Heart left ventricle (tissue), 16 donors: Measurements from ENCODE around the gene FAM120B. TPM values are rescaled to one million over a fixed set of nuclear protein-coding genes. Genes with fewer than 3 reads are reported as not detected.
"Not testable (repeated sequence)": the region's sequence is repeated elsewhere in the genome, so short reads cannot be mapped to it uniquely, and the experiment has no call there.

ENCODE experiments used
- ATAC-seq, 4 donors: fragments of 200-7000 bp; cut with Tn5 transposase; one replicate each; pipeline ENCODE4 v1.9.1; 2020 to 2022; ENCODE audit warnings: moderate library complexity in 4 of 4, mild to moderate bottlenecking in 3 of 4, moderate number of reproducible peaks in 1 of 4
- DNase-seq, 5 donors: peaks; one replicate each; pipeline ENCODE4 v3.0.0-alpha.2; 2020
- H3K27ac ChIP-seq, 12 donors: fragments of 200-600 bp; sonication (generic) in 4 of 12; one replicate each; pipeline versions ENCODE4 v1.5.0 to v1.8.0; 2016 to 2022; ENCODE audit warnings: mild to moderate bottlenecking in 2 of 12
- H3K27me3 ChIP-seq, 9 donors: fragments of 200-600 bp; sonication (generic) in 2 of 9; one replicate each; pipeline versions ENCODE4 v1.5.1 to v1.8.0; 2016 to 2022; ENCODE audit warnings: mild to moderate bottlenecking in 3 of 9
- H3K36me3 ChIP-seq, 9 donors: fragments of 200-600 bp; sonication (generic) in 2 of 9; one replicate each; pipeline versions ENCODE4 v1.5.0 to v1.8.0; 2018 to 2022; ENCODE audit warnings: mild to moderate bottlenecking in 2 of 9
- H3K4me1 ChIP-seq, 12 donors: fragments of 200-600 bp; sonication (generic) in 4 of 12; one replicate each; pipeline versions ENCODE4 v1.5.0 to v1.8.0; 2016 to 2022; ENCODE audit warnings: mild to moderate bottlenecking in 3 of 12
- H3K4me3 ChIP-seq, 12 donors: fragments of 200-600 bp; sonication (generic) in 4 of 12; one replicate each; pipeline versions ENCODE4 v1.5.0 to v1.8.0; 2017 to 2022; ENCODE audit warnings: mild to moderate bottlenecking in 9 of 12, moderate library complexity in 4 of 12
- H3K9me3 ChIP-seq, 12 donors: fragments of 200-600 bp; sonication (generic) in 4 of 12; one replicate each; pipeline versions ENCODE4 v1.5.0 to v1.8.0; 2016 to 2022; ENCODE audit warnings: mild to moderate bottlenecking in 1 of 12
- POLR2A ChIP-seq, 2 donors: fragments of 450-650 bp; IDR thresholded peaks; one replicate each; pipeline ENCODE4 v1.6.1; 2017; ENCODE audit warnings: antibody characterized with exemption in 2 of 2, mild to moderate bottlenecking in 2 of 2, moderate library complexity in 2 of 2
- WGBS, 4 donors: extraction: QIAGEN DNeasy Blood & Tissue Kit in 2 of 4; methylation state at CpG; one replicate each; pipeline versions ENCODE4 v1.1.5 to v1.1.7; 2013 to 2018; 5-methylcytosine and 5-hydroxymethylcytosine counted together
- intact Hi-C, 10 donors: fragments of 100-400 bp; cut with DNase I; formaldehyde crosslinking; loops; one replicate each; pipeline versions ENCODE4 v1.11.1 to v1.14.2; 2022
- polyA plus RNA-seq, 2 donors: library from polyadenylated mRNA; stranded (reverse); fragments of 200-250 nt; gene quantifications; one replicate each; pipeline ENCODE4 v1.2.3, GENCODE V29; 2013
- total RNA-seq, 9 donors: library from RNA; depleted of rRNA in 2 of 9; stranded (reverse); fragments of >200 nt in 2 of 9; fragmentation: NEBNext Ultra II Directional in 3 of 9; extraction: Animal tissue kit (Norgen Biotek cat#: 25700) in 3 of 9; gene quantifications; one replicate each; pipeline versions ENCODE4 v1.1.0 to v1.2.4, GENCODE V29; 2016 to 2023
- TF ChIP-seq, protein P1 (sequence below), 12 donors: fragments of 200-600 bp; sonication (generic) in 4 of 12; IDR thresholded peaks; one replicate each; pipeline versions ENCODE4 v1.5.0 to v1.8.0; 2018 to 2022; ENCODE audit warnings: antibody characterized with exemption in 12 of 12, mild to moderate bottlenecking in 5 of 12
- donor health status: ischemic (EF 13 %, LVEDD 7.1; RV severe dilation, severe dysfunction).
- donor health status: healthy with polysubstance abuse.
- donor health status: DM: no; HTN: yes; CAD: no.
- donor health status: DM: no; HTN: no; CAD: no.
- donor health status: ischemic (EF 25% LVEDD 6.9; RV normal size, moderate dysfunction).
- donor health status: ischemic (EF 25% LVEDD 5.7; RV mildly dilated, moderate dysfunction).
- donor health status: healthy.
- donor health status: DM: yes; HTN: yes; CAD: no.
- donor health status: ischemic (EF 35%, LVEDD 5.7; RV mildly dilated, moderate dysfunction).
- donor health status: nonischemic (EF 11% LVEDD 7.7; RV severe dilation, severe dysfunction).
- donor health status: DM: yes; HTN: yes; CAD: no.
- donor health status: PGD.
- donor health status: ischemic (EF 29% LVEDD 5.4; RV normal size, mild dysfunction).
- donor health status: nonischemic (EF 23%, LVEDD 6.1; RV moderate dilation, normal function).

The FAM120B gene
- total and polyA plus RNA-seq, 11 donors: 6.6 to 29.4 (median 18.5) TPM

DNA sequence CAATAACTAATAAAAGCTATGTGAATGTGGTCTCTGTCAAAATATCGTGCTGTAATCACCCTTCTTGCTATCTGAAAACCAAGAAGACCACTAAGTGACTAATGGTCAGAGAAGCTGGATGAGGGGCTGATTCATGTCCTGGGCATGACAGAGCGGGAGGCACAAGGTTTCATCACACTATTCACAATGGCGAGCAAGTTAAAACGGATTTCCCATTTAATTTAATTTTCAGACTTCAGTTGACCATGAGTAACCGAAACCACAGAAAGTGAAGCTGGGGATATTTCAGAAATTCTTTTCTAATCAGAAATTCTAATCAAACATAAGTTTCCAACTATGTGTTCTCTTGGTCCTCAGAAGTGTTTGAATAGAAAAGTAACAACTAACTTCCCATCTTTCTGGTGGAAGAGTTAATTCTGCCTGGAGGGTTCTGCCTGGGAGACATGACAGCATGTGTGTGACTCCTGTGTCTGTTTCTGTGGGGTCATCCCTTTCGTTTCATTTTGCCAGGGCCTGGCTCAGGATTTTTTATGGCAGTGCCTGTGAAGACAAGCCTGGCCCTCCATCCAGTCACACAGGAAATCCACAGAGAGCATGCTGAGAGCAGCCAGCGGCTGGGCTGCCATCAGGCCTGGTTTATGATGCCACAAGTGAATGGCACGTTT, 98.9 kb downstream of the FAM120B start:
- TF ChIP-seq, protein P1, sequence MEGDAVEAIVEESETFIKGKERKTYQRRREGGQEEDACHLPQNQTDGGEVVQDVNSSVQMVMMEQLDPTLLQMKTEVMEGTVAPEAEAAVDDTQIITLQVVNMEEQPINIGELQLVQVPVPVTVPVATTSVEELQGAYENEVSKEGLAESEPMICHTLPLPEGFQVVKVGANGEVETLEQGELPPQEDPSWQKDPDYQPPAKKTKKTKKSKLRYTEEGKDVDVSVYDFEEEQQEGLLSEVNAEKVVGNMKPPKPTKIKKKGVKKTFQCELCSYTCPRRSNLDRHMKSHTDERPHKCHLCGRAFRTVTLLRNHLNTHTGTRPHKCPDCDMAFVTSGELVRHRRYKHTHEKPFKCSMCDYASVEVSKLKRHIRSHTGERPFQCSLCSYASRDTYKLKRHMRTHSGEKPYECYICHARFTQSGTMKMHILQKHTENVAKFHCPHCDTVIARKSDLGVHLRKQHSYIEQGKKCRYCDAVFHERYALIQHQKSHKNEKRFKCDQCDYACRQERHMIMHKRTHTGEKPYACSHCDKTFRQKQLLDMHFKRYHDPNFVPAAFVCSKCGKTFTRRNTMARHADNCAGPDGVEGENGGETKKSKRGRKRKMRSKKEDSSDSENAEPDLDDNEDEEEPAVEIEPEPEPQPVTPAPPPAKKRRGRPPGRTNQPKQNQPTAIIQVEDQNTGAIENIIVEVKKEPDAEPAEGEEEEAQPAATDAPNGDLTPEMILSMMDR (IDR thresholded peaks at IDR 0.05): no peak
- TF ChIP-seq POLR2A (IDR thresholded peaks at IDR 0.05): no peak
- DNase-seq: no peak
- no peaks in the 10 kb centered on the region for H3K27me3 ChIP-seq
- H3K9me3 ChIP-seq: peaks cover 0 to 1% (median 0%) of the 10 kb centered on the region in 12 donors
- no peaks in the 10 kb centered on the region for H3K4me1 ChIP-seq
- no peak overlapping the region for H3K4me3 ChIP-seq
- WGBS, 4 donors: 79 to 84% (median 83%) methylated on average over 8 of the region's 8 CpGs
- peaks cover 0 to 67% (median 54%) of the 10 kb centered on the region in 9 donors for H3K36me3 ChIP-seq
- no peak overlapping the region for H3K27ac ChIP-seq
- ATAC-seq: no peak
- intact Hi-C loops: no loop called here

DNA sequence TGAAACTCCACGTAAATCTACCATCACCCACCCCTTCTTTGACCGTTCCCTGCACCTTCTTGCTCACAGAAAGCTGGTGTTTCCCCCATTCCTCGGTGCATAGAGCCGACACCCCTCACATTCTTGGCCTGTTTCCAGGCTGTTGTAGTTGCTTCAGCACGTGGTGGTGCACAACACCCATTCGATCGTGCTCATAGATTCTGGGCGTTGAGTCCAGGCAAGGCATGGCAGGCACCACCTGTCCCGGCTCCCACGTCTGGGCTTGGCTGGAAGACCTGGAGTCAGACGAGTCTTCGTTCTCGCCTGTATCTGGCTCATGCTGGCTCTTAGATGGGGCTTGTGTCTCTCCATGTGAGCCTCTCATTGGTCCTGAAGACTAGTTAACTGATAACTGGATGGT, 100.6 kb downstream of the FAM120B start:
- Histone ChIP-seq H3K4me1 (no peaks in the 10 kb centered on the region), H3K27ac (no peak overlapping the region), H3K4me3 (no peak overlapping the region), H3K27me3 (no peaks in the 10 kb centered on the region), H3K9me3 (peaks cover 0 to 11% (median 0%) of the 10 kb centered on the region in 12 donors), H3K36me3 (peaks cover 0 to 50% (median 37%) of the 10 kb centered on the region in 9 donors)
- DNase-seq: no peak
- intact Hi-C loops: no loop called here
- peak in 2 of 4 donors; percentile 14 to 22 for ATAC-seq
- WGBS, 4 donors: 68 to 86% (median 83%) methylated on average over 13 of the region's 13 CpGs
- TF ChIP-seq, protein P1 (IDR thresholded peaks at IDR 0.05): no peak
- no peak for TF ChIP-seq POLR2A (IDR thresholded peaks at IDR 0.05)

DNA sequence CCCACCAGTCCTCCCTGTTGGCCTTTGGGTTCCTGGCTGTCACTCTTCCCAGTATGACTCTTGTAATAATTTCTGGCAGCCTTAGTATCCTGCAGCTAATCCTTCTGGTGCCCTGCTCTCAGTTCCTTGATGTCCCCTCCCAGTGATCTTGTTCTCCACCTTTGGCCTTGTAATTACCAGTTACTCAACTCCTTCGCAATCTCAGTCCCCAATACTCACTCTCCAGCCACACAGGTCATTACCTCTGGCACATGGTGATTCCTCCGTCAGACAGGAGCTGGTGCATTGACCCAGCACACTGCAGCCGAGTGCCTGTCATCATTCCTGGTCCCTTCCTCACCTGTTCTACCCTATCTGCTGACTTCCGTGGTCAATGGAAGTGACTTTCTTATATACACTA, 101.4 kb downstream of the FAM120B start:
- Histone ChIP-seq H3K4me3 (no peak overlapping the region), H3K27ac (no peak overlapping the region), H3K36me3 (peaks cover 0 to 43% (median 31%) of the 10 kb centered on the region in 9 donors), H3K4me1 (no peaks in the 10 kb centered on the region), H3K27me3 (no peaks in the 10 kb centered on the region), H3K9me3 (peaks cover 0 to 11% (median 0%) of the 10 kb centered on the region in 12 donors)
- WGBS, 4 donors: 79 to 98% (median 95%) methylated on average over 4 of the region's 4 CpGs
- intact Hi-C loops: no loop called here
- no peak for TF ChIP-seq POLR2A (IDR thresholded peaks at IDR 0.05)
- TF ChIP-seq, protein P1 (IDR thresholded peaks at IDR 0.05): no peak
- no peak for DNase-seq
- ATAC-seq: no peak

DNA sequence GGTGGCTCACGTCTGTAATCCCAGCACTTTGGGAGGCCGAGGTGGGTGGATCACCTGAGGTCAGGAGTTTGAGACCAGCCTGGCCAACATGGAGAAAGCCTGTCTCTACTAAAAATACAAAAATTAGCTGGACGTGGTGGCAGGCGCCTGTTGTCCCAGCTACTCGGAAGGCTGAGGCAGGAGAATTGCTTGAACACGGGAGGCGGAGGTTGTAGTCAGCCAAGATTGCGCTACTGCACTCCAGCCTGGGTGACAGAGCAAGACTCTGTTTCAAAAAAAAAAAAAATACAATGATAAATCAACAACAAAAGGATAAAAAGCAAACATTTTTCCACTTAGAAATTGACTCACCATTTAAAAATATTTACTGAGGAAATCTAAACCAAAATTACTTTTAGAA, 103.2 kb downstream of the FAM120B start:
- 89 to 93% (median 91%) methylated on average over 8 of the region's 8 CpGs for WGBS, 4 donors
- intact Hi-C loops: not testable (repeated sequence)

More for the DNA sequence above, 103.2 kb downstream of the FAM120B start:
- not testable (repeated sequence) for H3K4me3 ChIP-seq, ATAC-seq, H3K27ac ChIP-seq, DNase-seq, H3K4me1 ChIP-seq, H3K27me3 ChIP-seq
- Histone ChIP-seq H3K9me3 (peaks cover 0 to 11% (median 0%) of the 10 kb centered on the region in 12 donors), H3K36me3 (peaks cover 0 to 26% (median 16%) of the 10 kb centered on the region in 9 donors)
